GM18519 (cell line): ENCODE results near the gene ROR2.

Source experiments
- ATAC-seq: cut with Tn5 transposase; IDR thresholded peaks from one replicate; pipeline ENCODE4 v1.9.1; 2021; ENCODE audit warnings: mild to moderate bottlenecking, moderate library complexity; ENCODE audit not compliant: unreplicated experiment, low FRiP score

ROR2 gene

DNA sequence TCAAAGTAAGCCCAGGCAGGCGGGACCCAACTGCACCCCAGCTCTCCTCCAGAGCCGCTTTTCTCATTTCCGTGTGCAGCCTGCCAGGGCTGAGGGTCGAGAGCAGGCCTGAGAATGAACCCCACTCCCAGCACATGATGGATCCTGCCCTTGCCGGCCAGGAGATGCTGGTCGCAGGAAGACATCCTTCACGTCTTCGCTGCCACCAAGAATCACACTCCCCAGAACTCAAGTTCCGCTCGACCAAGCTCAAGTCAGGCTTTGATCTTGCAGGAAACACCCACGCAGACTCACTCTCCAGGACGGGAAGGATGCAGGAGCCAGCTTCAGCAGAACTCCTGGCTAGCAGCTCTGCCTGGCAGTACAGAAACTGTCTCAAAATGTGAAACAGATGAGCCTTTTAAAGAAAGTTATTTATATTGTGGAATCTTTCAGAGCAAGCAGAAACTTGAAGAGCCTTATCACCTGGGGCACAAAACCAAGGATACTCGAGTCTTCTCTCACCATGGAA lies 102.4 kb downstream of the ROR2 start:
- no peak for ATAC-seq

DNA sequence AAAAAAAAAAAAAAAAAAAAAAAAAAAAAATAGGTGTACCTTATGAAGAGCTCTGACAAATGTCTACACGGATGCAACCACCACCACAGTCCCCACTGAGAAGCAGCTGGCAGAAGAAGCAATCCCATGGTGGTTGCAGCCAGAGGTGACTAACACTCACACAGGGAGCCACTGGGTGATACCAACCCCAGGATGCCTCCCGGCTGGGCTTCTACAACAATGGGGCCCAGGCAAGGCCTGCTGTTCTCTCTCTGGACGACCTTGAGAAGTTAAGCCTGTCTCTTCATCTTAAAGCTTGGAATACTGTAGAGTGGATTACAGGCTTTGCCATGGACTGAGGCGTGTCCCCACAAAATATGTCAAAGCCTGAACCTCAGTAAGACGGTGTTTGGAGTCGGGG lies 104.1 kb downstream of the ROR2 start:
- ATAC-seq = no peak

DNA sequence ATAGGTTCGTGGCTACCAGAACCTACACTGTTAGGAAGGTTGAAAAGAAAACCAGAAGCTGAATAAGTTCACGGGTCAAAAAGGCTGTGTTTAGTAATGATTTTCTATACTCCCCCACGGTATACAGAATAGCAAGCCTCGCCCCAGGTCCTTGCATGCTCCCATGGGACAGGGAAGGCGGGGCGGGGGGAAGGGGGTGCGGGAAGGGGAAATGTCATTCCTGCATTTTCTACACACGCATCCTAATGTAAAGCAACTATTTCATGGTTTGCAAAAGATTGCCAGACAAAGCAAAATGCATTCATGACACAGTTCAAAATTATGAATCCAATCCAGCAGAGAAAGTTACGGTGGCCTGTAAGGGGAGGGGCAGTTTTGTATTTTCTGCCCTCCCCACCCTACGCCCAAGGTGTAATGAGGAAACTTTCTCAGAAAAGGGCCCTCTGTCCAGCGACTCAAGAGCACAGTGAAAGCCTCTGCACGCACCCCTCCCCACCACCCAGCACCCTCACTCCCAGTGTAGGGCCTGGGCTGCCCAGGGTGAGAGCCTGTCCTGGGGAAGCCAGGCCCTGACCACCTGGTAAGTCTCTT lies 105.2 kb downstream of the ROR2 start:
- ATAC-seq = no peak

DNA sequence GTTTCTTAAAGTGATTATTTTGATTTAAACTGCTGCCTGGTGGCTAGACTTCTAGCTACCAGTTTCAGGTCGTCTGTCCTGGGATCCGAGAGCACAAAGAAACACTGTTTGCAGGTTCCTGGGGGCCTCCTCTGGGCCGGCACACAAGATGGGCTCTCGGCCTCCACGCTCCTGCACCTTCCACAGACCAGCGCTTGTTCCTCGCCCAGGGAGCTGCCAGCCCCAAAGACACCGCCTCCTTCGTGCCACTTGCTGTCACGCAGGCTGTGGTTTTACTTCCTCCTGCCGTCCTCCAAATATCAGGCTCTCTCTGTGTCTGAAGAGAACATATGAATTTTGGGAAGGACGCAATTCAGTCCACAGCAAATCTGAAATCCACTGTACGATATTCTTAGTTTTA lies 105.8 kb downstream of the ROR2 start:
- ATAC-seq = no peak

DNA sequence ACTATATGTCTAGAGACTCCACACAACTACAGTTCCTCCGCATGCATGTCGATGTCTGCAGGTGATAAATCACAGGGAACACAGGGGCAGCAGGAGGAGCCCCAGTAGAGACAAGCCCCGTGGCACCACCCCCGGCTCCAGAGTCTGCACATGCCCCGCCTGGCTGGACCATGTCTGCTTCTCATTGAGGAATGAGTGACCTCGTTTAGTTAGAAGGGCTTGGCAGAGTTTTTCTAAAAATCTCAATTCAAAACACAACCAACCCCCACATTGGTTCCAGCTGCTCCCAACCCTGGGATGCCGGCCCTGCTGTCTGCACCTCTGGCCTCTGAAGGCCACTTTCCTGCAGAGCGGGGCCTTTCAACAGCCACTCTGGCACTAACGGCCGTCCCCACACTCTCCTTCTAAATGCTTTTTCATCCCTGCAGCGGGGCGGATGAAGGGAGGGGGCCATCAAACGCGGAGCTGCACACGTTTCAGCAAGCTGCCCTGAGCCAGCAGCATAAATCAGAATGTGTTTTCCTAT lies 106.3 kb downstream of the ROR2 start:
- ATAC-seq = no peak

DNA sequence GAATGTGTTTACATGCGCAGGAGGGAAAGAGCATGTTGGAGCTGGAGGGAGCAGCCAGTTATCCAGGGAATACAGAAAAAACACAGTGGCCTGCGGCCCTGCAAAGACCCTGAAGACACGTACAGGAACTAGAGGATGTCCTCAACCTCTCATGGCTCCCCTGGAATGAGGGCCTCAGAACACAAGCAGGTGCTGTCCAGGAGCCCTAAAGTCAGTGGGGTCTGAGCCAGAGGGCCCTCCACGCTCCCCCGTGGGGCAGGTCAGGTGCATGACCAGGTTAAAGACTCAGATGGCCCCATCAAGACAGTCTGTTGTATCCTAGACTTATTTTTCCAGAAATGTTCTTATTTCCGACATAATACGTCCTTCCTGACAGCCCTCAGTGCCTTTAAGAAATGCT lies 106.9 kb downstream of the ROR2 start:
- ATAC-seq = no peak

DNA sequence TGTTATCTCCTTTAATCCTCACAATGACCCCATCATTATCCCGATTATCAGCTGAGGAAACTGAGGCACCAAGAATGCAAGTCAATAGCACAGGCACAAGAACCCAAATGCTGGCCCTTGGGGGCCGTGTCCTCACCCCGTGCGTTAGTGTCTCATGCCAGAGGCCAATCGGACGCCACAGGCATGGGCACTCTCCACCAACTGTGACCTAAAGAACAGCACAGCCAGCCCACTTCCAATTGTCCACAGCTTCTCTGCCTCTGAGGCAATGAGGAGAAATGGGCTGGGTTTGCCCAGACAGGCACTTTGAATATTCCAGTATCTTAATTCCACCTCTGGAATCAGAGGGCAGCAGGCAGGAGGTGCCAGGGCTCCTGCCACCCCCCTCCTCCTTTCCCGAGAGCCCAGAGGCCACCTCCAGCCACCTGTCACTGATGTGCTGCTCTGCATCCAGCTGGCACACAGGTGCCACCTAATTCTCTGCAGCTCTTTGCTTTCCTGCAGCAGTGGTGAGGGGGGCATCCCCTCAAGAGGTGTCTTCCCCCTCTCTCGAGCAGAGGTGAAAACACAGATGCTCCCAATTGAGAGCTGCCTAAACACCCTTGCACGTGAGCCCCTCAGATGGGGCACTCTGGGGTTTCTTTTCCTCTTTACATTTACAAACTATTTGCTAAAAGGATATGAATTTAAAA lies 107.5 kb downstream of the ROR2 start:
- no peak for ATAC-seq

DNA sequence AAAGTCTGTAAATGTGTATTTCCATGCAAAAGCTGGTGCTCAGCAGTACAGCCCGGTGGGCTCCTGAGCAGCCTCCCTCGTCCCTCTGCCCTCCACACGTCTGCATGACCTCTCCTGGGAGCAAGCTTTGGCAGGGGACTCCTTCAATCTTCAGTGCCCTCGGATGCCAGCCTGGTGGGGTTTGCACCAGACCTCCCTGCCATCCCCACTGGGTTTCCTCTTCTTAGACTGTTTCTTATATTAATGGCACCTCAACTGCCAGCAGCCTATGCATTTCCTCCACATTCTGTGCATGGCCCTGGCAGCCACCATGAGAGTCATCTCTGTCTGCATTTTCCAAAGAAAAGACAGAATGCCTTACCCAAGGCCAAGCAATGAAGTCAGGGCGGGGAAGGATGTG lies 108.4 kb downstream of the ROR2 start:
- ATAC-seq = no peak

DNA sequence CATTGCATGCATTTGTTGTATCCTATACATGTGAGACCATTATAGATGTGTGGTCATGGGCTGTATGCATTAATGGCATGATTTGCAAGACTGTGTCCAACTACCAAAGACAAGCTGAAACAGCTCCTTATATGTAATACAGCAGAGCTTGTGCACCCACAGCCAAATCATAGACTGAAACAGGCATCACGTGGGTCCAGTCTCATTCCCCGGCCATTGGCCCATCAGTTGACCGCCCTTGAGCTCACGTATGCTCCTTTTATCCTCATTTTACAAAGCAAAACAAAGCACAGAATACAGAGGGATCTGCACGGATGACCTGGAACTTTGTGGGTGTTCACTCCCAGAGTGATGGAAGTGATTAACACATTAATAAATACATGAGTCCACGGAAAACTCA lies 109.1 kb downstream of the ROR2 start:
- ATAC-seq = no peak

DNA sequence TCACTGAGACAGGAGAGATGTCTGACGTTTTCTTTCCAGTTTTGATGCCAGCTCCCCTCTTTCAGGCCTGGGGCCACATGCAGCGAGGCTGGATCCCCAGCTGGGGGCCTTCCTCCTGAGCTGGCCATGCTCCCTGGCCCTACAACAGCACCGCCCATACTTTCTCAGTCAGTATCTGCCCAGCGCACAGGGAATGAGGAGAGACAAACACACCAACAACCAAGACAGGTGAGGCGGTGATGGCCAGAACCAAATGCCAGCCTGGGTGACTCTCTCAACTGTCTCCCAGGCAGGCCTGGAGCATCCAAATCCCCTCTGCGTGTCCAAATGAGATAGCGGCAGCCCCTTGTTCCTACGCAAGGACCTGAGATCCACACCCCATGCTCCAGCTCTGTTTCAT lies 109.6 kb downstream of the ROR2 start:
- no peak for ATAC-seq

DNA sequence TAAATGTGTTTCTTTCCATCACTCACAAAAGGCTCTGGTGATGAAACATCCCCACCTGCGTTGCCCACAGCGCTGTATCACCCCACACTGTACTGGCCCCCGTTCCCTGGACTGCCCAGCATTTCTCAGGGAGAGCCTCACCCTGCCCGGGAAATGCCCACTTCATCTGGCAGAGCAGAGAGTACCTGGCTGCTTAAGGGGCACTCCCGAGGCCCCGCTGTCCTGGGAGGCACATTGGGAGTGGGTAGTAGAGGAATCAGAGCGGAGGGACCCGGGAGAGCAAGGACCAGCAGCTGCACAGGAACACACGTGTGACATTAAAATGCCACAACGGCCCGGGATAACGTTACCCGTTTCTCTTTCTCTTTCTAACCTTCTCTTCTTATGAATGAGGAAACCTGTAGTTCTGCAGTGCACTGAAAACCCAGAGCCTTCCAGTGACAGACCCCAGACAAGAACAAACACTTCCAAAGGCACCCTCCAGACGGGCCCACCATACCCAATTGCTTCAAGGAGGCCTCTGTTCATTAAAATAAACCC lies 110.0 kb downstream of the ROR2 start:
- no peak for ATAC-seq

DNA sequence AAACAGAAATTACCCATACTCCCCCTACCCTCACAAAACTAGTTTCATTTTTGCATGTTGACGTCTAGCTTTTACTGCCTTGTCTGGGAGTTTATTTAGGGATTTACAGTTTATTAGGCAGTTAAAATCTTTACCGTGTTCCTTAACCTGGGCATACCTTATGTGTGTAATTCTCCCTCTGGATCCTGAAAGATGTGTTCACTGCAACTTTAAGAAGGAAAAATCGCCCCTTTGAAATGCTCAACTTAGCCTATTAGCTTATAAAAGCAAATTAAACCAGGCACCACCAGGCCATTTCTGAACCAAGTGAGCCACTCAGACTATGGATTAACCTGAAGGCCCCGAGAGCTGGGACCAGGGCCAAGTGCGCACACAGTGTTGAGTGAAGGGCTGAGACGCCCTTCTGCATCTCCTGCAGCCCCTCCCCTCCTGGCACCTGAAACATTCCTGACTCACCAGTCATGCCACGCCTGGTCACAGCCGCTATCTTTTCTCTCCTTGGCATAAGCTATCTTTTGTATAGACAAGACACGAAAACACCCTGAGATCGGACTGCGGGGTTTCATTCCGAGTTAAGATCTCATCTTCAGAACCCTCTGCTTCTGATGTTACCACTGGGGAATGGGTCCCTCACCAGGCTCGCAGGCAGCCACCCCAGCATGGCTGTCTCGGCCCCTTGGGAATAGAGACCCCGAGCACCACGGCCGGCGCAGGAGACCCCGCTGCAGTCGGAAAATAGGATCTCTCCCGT lies 111.9 kb downstream of the ROR2 start:
- no peak for ATAC-seq

DNA sequence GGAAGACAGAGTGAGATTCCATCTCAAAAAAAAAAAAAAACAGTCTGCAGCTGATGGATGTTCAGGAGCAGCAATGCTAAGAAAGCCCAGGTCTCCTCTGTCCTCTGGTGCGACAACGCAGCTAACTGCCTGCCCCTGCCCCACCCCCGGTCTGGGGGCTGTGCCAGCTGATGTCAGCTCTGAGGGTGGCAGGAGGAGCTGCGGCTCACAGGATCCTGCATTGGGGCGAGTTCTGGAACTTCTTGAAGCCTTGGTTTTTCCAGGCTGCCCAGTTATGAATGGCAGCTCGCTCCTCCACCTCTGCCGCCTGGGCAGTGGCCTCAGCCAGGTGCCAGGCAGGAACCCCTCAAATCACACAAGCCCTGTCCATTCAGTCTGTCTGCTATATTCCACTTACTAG lies 113.5 kb downstream of the ROR2 start:
- no peak for ATAC-seq

DNA sequence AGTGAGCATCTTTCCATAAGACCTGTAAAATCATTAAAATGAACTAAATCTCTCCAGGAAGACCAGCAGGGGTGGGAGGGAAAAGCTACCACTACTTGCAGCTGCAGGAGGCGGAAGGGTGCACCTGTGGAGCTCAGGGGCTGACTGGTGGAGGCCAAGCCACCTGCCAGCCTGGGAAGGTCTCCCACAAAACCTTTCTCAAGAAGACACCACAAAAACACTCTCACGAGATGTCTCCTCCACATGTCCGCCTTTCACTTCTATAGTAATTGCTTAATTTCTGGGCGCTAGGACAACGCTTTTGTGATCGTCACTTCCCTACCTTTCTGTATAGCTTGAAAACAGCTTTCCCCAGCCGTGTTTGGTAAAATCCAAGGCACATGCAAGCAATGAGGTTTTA lies 114.4 kb downstream of the ROR2 start:
- ATAC-seq = no peak

DNA sequence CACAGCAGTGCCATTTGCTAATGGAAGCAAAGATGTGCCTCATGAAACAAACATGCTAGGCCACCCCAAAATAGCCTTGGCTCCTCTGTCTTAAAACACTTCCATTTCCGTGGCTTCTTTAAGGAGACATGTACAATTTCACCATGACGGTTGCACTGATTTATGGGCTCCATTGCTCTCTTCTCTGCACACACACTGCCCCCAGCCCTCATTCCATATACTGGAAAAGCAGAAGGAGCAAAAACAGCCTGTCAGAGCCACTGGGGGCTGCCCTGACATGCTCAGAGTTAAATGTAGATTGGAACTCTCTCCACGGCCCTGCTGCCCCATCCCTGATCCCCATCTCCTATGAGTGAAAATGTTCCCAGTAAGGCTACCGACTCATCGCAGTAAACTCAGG lies 114.8 kb downstream of the ROR2 start:
- ATAC-seq = no peak

DNA sequence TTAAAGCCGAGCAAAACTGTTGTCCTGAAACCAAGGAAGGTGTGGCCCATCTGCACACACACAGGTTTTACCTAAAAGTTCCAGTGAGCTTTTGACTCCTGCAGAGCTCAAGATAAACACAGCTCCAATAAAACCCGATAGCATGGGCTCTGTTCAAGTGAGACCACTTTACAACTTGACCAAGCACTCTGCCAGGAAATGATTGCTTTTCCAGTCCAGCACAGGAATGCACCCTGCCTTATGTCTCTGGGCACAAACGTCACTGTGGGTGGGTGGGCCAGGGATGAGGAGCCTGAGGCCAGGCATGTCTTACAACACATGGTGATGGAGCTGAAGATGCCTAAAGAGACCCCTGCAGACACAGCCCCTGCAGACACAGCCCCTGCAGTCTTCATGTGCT lies 115.3 kb downstream of the ROR2 start:
- ATAC-seq = no peak

DNA sequence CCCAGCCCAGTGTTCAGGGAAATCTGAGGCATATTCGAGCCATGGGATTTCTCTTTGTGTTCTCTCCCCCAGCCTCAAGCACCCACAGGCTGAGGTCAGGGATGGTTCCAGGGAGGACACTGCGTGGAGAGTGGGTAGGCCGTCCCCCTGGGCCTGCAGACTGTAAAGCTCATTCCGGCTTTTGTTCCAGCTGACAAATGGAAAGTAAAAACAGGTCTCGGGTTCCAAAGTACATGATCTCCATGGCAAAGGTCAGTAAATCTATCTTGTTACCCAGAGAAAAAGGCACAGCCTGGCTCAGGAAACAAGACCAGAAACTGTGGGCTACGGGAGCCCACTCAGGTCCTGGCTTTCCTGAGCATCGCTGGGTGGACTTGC lies 116.2 kb downstream of the ROR2 start:
- no peak for ATAC-seq

DNA sequence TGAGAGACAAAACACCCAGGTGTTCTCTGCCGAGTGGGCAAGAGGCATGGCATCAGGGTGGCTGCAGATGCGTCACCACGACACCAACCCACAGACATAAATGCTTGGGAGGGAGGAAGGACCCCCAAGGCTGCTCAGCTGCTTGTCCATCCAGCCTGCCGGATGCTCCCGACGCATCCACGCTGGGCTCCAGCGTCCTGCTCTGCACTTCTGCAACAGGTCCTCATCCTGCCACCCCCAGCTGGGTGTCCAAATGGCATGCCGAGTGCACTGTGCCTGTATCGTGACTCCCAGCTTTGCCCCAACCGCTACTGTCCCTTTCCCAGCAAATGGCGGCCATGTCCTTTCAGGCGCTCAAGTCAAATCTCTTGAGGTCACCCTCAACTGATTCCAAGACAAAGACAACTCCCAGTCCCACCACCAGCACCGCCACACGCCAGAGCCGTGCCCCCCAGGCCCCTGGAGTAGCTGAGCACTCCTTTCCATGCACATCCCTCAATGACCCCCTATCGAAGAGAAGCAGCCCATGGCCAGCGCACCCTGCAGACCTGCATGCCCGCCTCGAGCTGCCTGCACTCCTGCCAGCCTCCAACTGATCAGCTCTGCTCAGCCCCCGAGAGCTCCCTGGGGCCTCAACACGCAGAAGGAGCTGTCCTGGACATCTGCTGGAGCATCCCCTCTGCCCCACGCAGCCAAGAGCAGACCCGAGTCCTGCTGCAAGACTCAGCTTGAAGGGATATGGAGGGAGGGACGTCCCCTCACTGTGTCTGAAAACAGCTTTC lies 116.7 kb downstream of the ROR2 start:
- ATAC-seq = no peak

DNA sequence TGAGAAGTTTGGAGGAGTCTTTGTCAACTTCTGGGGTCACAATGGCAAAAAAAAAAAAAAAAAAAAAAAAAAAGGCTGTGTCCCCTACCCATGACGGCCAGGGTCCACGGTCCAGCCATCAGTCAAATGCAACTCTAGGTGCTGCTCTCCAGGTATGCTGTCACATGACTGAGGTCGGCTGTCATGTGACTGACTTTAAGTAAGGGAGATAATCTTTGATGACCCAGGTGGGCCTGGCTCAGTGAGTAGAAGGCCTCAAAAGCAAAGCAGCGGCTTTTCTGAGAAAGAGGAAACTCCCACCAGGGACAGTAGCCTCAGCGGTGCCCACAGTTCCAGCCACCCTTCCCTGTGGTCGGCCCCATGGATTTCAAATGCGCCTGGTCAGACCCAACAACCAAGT lies 117.7 kb downstream of the ROR2 start:
- ATAC-seq = no peak

DNA sequence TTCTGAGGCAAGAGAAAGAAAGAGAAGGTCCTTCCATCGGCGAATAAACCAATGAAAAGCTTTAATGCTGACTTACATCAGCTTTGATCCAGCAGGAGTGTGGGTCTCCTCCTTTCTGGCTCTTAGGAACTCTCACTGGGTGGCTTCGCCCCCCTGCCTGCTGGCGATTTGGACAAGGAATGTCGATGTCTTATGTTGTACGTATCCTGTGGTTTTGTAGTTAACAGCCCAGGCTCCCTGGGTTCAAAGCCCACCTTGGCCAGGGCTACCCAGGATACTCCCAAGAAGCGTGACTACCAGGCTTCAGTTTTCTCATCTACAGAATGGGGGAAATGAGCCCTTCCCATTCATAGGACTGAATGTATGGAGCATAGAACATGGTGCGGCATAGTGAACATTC lies 124.2 kb downstream of the ROR2 start:
- no peak for ATAC-seq

DNA sequence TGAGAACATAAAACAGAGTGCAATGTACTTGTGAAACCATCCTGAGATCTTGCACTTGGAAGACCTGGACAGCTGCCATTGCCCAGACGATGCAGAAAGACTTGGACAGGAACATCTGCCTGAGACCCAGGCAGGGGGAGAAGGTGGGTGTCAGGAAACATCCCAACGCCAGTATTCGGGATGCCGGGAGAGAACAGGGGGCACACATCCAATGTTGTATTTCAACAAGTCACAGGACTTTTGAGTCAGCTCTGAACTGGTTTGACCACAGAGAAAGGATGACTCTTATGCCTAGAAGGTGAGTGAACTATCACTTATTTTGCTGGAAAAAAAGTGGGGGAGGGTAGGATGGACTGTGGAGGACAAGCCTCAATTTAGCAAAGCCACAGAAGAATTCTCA lies 124.6 kb downstream of the ROR2 start:
- ATAC-seq = no peak
